Stimulated activated CD8-positive, alpha-beta memory T cell treated with anti-CD3 and anti-CD28 coated beads, Interleukin-15, amount 100 ng/mL, for 4 hours (primary cell): Measurements from ENCODE around the gene KMT2B.
"Not testable (repeated sequence)": the region's sequence is repeated elsewhere in the genome, so short reads cannot be mapped to it uniquely, and the experiment has no call there.

Source experiments
- DNase-seq, 2 donors: peaks; one replicate each; pipeline ENCODE4 v3.0.0-alpha.2; 2020; ENCODE audit warnings: low read depth in 2 of 2

Gene KMT2B, protein sequence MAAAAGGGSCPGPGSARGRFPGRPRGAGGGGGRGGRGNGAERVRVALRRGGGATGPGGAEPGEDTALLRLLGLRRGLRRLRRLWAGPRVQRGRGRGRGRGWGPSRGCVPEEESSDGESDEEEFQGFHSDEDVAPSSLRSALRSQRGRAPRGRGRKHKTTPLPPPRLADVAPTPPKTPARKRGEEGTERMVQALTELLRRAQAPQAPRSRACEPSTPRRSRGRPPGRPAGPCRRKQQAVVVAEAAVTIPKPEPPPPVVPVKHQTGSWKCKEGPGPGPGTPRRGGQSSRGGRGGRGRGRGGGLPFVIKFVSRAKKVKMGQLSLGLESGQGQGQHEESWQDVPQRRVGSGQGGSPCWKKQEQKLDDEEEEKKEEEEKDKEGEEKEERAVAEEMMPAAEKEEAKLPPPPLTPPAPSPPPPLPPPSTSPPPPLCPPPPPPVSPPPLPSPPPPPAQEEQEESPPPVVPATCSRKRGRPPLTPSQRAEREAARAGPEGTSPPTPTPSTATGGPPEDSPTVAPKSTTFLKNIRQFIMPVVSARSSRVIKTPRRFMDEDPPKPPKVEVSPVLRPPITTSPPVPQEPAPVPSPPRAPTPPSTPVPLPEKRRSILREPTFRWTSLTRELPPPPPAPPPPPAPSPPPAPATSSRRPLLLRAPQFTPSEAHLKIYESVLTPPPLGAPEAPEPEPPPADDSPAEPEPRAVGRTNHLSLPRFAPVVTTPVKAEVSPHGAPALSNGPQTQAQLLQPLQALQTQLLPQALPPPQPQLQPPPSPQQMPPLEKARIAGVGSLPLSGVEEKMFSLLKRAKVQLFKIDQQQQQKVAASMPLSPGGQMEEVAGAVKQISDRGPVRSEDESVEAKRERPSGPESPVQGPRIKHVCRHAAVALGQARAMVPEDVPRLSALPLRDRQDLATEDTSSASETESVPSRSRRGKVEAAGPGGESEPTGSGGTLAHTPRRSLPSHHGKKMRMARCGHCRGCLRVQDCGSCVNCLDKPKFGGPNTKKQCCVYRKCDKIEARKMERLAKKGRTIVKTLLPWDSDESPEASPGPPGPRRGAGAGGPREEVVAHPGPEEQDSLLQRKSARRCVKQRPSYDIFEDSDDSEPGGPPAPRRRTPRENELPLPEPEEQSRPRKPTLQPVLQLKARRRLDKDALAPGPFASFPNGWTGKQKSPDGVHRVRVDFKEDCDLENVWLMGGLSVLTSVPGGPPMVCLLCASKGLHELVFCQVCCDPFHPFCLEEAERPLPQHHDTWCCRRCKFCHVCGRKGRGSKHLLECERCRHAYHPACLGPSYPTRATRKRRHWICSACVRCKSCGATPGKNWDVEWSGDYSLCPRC (N-terminal part only)

DNA sequence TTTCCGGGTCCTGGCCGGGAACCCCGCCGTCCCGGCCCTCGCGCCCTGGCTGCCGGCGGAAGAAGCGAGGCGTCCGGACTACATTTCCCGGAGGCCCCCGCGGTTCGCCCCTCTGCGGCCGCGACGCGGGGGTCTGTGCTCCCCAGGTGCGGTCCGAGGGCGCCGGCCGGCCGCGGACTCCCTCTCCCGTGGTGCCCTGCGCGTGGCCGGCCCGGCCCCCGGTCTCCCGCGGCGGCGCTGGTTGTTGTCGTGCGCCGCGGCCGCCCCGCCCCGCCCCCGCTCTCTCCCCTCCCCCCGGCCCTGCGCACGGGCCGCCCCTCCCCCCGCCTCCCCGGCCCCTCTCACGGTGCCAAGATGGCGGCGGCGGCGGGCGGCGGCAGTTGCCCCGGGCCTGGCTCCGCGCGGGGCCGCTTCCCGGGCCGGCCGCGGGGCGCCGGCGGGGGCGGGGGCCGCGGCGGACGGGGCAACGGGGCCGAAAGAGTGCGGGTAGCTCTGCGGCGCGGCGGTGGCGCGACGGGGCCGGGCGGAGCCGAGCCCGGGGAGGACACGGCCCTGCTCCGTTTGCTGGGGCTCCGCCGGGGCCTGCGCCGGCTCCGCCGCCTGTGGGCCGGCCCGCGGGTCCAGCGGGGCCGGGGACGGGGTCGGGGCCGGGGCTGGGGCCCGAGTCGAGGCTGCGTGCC lies at the start of gene KMT2B:
TSS of gene KMT2B (plus strand) at position 339 of the 680 bp plus-strand sequence. CDS start at position 355, 16 bp downstream.
- no peak for DNase-seq

DNA sequence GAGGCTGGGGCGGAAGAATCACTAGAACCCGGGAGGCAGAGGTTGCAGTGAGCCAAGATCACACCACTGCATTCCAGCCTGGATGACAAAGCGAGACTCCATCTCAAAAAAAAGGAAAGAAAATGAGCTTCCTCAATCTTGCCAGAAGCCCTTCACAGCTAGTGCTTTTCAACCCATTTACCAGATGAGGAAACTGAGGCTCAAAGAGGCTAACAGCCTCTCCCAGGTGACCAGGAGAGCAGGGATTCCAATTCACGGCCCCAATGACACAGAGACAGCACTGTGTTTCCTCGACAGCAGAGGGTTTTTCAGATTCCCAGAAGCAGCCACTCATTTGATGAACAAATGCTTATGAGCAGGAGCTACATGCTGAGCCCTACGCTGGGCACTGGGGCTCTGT lies 48.2 kb upstream of the KMT2B start:
- no peak for DNase-seq

DNA sequence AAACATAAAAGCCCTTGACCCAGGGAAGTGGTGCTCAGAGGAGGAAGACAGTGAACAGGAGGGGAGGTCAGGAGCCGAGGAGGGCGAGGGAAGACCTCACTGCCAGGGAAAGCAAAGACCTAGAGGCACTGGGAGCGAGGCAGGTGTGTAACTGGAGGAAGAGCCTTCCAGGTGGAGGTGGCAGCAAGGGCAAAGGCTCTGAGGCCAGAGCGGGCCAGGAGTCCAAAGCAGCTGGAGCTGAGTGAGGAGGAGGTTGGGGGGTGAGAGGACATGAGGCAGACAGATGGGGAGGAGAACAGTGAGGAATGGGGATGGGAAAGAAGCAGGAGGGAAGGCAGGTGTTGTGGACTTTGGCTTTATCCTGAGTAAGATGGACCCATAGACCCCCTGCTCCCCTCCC lies 47.8 kb upstream of the KMT2B start:
- DNase-seq = no peak

DNA sequence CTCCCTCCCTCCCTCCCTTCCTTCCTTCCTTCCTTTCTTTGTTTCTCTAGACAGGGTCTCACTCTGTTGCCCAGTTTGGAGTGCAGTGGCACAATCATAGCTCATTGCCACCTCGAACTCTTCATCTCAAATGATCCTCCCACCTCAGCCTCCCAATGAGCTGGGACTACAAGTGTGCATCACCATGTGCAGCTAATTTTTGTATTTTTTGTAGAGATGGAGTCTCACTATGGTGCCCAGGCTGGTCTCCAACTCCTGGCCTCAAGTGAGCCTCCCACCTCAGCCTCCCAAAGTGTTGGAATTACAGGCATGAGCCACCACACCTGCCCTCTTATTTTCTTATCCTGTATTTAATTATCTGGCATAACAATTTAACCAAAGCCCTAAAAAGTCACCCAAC lies 47.1 kb upstream of the KMT2B start:
- DNase-seq = no peak

DNA sequence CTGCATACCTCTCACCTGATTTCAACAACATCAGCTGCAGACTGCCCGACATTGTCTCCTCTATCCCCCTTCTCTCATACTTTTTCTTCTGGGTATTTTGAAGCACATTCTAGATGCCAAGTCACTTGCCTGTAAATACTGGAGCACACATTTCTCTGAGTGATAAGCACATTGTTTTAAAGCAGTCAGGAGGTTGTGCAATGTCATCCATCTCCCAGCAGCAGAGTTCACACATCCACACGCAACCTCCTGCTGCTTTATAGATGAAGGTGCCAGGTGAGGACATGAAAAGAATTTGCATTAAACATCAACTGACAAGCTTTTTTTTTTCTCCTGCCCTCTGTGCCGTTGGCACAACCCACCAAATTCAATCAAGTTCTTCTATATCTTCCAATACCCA lies 46.0 kb upstream of the KMT2B start:
- no peak for DNase-seq

DNA sequence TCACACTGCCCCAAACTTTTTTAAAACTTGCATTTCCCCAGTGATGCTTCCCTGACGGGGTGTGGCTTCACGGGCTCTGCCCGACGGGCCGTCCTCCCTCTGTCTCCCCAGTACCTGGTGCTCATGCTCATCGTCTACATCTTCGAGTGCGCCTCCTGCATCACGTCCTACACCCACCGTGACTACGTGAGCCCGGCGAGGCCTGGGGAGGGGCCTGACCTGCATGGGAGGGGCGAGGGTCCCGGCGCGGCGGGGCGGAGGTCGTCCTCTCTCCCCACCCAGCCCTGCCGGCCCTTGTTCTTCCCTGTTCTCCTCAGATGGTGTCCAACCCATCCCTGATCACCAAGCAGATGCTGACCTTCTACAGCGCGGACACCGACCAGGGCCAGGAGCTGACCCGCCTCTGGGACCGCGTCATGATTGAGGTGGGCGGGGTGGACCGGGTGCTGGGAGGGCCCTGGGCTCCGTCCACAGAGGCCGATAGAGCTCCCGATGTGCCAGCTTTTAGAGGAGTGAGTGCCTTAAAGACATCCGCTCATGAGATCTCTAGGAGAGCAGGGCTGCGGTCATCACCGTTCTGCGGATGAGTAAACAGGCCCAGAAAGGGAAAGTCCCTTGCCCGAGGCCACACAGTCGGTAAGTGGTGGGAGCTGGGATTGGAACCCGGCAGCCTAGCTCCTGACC lies 44.5 kb upstream of the KMT2B start:
- DNase-seq = peak; percentile 4 to 12

DNA sequence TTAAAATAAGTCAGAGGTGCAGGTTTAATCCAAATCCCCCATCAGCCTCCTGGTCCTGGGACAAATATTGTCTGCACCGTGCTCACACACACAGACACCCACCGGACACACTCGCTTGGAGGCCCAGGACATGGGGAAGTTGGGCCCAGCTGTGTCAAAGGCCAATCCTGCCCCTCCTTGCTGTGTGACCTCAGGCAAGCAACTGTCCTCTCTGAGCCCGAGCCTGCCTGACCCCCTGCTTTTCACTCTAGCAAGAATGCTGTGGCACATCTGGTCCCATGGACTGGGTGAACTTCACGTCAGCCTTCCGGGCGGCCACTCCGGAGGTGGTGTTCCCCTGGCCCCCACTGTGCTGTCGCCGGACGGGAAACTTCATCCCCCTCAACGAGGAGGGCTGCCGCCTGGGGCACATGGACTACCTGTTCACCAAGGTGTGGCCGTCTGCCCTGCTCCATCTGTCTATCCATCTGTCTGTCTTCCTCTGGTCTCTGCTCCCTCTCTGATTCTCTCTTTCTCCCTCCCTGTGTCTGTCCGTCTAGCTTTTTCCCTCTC lies 42.1 kb upstream of the KMT2B start:
- no peak for DNase-seq

DNA sequence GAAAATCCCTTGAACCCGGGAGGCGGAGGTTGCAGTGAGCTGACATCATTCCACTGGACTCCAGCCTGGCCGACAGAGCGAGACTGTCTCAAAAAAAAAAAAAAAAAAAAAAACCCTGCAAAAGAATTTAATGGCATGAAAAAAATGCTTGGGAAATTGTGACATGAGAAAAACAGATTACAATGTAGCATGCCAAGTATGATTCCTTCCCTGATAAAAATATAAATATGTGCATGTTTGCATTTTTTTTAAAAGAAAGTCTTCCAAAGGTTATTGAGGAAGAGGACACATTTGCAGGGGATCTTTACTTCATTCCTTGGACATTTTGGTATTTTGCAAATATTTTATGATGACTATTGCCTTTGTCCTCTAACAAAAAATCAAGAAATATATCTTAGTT lies 28.0 kb upstream of the KMT2B start:
- no peak for DNase-seq

DNA sequence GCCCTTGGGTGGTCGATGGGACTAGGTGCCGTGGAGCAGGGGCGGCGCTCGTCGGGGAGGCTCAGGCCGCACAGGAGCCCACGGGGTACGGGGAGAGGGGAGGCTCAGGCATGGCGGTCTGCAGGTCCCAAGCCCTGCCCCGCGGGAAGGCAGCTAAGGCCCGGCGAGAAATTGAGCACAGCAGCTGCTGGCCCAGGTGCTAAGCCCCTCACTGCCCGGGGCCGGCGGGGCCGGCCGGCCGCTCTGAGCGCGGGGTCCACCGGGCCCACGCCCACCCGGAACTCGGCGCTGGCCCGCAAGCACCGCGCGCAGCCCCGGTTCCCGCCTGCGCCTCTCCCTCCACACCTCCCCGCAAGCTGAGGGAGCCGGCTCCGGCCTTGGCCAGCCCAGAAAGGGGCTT lies 26.7 kb upstream of the KMT2B start:
- DNase-seq = not testable (repeated sequence)

DNA sequence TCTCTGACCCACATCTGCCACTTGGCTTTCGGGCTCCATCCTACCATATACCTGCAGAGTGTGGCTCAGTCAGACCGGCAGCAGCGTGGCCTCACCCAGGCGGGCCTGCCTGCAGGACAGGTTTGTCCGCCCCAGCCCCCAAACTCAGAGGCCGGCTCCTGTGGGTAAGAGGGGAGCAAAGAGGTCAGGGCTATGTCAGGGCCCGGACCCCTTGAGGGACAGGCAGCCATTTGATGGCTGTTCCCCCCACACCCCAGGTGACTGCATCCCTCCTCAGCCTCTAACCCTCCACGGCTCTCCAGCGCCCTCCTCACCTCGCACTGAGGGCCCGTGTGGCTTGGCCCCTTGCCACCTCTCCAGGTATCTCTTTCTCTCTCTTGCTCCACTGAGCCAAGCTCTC lies 25.8 kb upstream of the KMT2B start:
- no peak for DNase-seq

DNA sequence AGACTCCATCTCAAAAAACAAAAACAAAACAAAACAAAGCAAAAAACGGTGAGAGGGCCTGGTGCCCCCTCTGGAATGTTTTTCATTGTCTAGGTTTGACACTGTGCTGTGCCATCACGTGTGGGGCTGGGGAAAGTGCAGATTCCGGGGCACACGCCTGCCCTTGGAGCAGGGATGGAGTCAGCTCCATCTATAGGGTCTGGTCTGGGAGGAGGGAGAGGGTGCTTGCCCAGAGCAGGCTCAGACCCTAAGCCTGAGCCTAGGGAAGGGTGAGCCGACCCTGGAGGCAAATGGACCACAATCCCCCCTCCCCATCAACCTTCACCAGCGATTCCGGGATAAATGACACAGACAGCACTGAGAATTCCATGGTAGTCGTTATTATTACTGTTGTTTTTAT lies 24.4 kb upstream of the KMT2B start:
- DNase-seq = no peak

DNA sequence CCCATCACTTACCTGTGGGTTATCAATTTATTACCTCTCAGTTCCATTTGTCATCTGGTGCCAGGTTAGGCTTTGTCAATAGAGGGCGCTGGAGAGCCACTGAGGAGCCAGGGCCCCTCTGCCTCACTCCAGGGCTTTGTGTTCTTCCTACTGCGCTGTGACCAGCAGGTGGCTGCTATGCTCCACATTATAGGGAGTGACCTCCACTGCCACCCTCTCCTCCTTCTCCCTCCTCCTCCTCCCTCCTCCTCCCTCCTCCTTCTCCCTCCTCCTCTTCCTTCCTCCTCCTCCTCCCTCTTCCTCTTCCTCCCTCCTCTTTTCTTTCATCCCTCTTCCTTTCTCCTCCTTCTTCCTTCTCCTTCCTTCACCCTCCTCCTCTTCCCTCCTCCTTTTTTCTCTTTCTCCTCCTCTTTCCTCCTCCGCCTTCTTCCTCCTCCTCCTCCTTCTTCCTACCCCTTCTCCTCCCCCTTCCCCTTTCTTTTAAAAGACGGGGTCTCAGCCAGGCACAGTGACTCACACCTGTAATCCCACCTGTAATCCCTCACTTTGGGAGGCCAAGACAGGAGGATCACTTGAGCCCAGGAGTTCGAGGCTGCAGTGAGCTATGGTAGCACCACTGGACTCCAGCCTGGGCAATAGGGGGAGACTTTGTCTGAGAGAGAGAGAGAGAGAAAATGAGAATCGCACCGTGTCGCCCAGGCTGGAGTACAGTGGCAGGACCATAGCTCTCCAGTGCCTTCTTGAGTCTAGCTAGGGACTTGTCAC lies 23.8 kb upstream of the KMT2B start:
- DNase-seq = peak; percentile 71 to 84

DNA sequence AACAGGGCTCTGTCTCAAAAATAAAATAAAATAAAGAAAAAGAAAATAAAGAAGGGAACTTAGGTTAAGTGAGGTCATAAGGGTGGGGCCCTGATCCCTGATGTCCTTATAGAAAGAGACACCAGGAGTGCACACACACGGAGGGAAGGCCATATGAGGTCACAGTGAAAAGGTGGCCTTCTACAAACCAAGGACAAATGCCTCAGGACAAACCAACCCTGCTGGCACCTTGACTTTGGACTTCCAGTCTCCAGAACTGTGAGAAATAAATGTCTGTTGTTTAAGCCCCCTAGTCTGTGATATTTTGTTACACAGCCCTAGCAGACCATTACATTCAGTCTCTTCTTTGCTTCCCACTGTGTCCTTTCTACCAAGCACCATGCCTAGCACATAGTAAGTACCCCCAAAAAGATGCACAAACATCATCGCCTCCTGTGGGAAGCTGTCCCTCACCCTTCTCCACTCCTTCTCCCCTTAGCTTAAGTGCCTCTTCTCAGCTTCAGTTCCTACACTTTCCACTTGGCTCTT lies 21.8 kb upstream of the KMT2B start:
- no peak for DNase-seq

DNA sequence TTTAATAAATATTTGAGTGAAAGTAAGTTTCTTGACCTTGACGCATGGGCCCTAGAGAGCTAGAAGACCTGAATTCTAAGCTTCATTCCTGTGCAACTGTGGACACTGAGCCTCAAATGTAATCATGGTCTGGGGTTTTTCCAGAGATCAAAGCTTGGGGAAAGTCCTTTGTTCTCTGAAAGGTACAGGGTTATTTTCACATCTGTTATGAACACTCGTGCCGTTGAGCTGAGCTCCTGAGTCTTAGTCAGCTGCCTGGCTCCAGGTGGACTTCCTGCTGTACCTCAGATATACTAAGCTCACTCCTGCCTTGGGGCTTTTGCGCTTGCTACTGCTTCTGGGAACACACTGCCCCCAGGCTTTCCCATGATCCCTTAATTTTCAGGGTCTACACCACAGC lies 21.0 kb upstream of the KMT2B start:
- DNase-seq = no peak

DNA sequence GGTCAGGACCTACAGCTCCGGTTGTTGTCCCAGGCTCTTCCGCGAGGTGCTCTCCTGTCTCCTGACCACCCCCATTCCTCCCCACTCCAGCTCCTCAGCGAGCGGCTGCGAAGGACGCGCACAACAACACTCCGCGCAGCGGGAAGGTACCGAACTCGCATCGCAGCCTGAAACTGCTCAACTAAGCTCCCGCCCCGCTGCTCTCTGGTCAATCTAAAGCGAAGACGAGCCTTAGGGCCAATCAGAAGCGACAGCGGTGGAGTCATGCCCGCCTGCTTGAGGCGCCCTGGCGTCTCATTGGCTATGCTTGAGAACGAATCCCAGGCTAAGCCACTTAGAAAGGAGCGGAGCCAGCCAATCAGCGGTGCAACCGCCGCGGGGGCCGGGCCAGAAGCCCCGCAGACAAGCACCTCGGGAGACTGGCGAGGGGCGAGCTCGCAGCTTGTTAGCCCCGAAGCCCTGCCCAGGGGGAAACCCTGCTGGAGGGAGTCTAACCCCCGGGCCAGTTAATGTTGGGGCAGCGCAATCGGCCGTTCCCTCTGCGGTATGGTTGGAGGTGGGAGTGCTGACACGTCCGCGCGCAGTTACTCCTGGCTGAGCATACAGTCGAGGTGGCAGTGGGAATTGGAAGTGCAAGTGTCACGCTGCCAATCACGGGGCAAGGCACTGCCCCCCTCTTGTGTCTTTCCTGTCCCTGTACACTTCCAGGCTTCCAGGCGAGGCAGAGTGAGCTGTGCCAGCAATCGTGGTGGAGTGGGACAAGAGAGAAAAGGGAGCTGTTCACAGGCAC lies 15.4 kb upstream of the KMT2B start:
- peak; percentile 80 to 91 for DNase-seq

DNA sequence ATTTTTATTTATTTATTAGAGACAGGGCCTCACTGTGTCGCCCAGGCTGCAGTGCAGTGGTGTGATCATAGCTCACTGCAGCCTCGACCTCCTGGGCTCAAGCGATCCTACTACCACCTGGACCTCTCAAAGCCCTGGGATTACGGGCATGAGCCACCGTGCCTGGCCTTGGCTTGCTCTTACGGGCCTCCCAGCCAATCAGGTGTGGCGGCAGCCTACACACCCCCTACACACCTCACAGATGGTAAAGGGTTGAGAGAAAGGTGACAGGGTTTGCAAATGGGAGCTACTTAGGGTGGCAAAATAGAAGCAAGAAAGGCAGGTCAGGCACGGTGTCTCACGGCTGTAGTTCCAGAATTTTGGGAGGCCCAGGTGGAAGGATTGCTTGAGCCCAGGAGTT lies 14.5 kb upstream of the KMT2B start:
- no peak for DNase-seq

DNA sequence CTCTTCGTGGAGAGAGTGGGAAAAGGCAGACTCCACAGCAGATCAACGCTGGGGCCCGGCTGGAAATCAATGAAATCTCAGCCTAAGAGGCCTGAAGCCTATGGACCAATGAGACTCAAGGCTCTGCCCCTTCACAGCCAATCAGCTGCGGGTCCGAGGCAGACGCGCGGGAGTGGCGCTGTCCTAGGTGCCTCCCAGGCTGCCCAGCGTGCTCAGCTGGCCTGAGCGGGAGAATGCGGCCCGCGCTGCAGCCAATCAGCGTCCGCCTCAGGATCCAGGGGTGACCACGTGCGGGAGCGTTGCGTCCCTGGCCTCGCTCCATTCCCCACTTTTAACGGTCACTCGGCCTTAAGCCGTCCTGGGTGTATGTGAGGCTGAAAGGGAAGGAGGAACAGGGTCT lies 13.6 kb upstream of the KMT2B start, which contains the start of gene ZBTB32:
TSS of gene ZBTB32 (plus strand) at position 341 of the 400 bp plus-strand sequence. CDS start 10,069 bp downstream, outside the sequence.
- DNase-seq = no peak

DNA sequence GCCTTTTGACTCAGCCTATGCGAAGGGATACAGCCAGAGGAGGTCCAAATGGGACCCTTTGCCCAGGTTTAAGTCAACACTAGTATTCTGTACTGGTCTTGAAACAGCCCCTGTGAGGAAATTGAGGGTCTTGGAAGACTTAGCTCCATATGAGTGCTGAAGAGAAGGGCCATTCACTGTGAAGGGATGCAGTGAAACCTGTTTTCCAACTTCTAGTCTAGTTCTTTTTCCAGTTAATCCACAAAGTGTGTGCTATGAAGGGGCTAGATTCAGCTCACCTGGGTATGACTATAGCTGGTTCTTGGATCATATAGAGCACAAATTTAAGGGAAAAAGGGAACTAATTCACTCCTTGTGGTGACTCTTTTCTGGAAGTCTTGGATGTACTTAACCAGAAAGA lies 9.4 kb upstream of the KMT2B start:
- DNase-seq = no peak
